C4-2B (cell line): ENCODE results near the gene TRIM27.

Experiments used
- CTCF ChIP-seq: fragments of 450-650 bp; conservative IDR thresholded peaks from 2 replicates; pipeline ENCODE4 v1.5.1; 2017; ENCODE audit warnings: mild to moderate bottlenecking
- ZFX ChIP-seq: fragments of 450-650 bp; IDR thresholded peaks from 2 replicates; pipeline ENCODE4 v1.6.1; 2017

GRCh38 chr6:28861339-28861738, 62.4 kb downstream of the TRIM27 start:
- TF ChIP-seq CTCF (no peak), ZFX (no peak)
